NCI-H146 treated with DMSO at 0.1 percent for 48 hours (cell line): ENCODE data around the gene COL17A1.

Experiments used
- DNase-seq: peaks from one replicate; lab custom pipeline; 2025; ENCODE audit not compliant: unreplicated experiment; lab: John Stamatoyannopoulos, UW

The COL17A1 gene

DNA sequence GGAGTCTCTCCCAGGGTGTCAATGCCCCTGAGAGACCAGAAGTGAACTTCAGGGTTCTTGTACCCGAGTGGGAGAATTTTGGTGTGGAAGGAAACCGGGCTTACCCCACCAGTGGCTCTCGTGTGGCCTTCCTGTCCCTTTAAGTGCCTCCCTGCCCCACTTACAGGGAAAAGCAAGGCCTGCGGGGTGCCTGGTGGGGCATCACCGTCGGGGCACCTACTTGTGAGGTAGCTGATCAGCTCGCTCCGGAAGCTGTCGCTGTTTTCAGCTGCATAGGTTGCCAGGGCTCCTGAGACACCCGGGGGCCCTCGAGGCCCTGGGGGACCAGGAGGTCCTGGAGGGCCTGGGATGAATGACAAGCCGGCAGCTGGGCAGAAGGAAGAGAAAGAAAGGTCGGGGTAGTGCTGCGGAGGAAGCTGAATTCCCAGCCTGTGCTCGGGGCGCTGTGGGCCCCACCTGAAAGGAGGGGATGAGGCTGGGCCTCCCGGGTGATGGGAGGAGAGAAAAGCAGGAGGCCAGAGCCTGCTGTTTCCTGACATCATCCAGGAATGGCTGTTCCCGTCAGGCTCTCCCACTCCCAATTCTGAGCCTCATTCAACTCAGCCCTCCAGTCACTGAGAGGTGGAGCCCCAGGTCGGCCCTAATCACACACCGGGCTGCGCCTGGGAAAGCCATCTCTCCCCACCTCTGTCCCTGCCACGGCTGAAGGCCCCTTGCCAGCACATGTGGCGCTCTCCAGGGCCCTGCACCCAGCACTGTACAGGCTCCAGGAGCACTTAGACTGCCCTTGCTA, 51.1 kb downstream of the COL17A1 start:
- no peak for DNase-seq

DNA sequence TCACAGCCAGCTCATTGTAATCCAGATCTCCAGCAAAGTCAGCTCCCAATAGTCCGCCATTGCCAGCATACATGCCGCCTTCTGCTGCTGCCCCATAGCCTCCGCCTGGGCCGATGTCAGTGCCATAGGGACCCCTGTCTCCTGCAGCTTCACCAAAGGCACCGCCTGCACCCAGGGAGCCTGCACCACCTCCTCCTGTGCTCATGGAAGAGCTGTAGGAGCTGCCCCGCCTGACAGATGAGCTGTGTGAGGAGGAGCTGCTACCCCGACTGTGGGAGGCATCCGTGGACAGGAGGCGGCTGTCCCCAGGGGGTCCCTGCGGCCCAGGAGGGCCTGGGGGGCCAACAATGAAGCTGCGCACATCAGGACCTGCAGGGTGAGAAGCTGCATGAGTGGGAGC, 51.7 kb downstream of the COL17A1 start:
- no peak for DNase-seq

DNA sequence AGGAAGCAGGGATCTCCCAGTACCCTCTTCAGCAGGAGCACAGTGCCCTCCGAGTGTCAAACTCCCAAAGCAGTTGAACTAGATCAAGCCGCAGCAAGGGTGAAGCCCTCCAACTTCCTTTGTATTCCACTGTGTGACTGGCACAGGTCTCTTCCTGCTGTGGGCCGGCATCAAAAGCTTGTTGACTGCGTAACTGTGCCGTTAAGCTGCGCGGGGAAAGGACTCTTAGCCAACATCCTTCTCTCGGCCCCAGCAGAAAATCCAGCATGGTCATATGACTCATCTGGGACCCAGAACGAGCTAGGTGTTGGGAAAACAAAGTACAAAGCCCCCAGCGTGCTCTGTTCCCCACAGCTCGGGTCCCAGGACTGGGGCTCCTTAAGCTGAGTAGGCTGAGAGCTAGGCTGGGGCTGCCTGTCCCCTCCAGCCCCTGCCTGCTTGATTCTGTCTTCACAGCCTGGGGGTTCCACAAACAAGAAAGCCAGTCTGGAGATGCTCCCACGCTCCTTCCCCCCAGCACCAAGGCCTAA, 52.2 kb downstream of the COL17A1 start:
- DNase-seq = no peak

DNA sequence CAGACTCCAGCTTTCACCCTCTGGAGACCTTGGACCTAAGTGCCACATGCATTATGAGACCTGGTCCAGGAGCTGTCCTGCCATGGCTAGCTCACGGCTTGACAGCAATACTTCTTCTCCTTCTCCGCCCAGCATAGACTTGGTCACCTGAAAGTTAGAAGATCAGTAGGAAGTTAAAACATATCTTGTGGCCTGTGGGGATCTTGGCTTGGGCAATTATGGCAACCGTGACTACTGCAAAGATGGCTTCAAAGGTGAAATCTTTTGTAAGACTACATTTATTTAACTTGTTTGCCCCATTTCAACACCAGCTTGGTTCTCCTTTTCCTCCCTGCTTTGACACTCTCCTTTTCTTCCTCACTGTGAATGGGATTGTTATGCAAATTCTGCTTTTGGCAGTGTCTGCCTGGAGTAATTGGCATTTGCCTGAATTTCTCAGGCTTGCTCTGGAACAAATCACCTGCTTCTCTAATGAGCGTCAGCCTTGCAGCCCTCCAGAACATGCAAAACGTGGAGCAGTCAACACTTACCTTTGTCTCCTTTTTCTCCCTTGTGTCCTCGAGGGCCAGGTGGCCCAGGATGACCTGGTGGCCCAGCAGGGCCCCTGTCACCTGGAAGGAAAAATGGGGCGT, 53.4 kb downstream of the COL17A1 start:
- no peak for DNase-seq

DNA sequence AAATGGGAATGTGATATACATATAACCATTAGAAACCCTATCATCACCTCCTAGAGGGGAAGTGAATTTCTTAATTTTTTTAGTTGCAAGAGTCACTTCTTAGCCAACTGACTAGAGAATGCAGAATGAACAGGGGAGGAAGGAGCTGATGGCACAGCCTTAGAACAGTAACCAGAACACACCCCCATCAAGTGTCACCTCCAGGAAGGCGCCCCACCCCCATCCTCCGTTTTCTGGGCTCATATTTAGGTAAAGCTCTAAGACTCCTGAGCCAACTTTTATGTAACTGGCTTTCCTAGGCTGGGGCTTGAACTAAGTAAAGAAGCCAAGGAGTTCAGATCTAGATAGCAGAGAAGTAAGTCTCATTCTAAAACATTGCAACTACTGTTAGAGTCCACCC, 54.0 kb downstream of the COL17A1 start:
- no peak for DNase-seq

DNA sequence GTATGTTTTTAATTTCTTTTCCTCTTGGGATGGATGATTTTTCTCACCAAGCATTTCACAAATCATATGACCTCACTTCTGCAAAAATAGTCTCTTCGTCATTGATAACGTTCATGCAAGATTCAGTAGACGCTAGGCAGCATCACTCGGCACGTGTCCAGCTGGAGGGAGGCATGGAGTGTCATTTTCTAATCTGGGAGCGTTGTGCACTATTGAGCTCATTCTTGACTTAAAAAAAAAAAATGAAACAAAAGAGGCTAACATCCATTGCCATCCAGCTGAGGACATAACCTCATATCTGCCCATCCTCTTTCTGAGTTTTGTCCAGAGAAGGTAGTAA, 56.2 kb downstream of the COL17A1 start:
- no peak for DNase-seq

DNA sequence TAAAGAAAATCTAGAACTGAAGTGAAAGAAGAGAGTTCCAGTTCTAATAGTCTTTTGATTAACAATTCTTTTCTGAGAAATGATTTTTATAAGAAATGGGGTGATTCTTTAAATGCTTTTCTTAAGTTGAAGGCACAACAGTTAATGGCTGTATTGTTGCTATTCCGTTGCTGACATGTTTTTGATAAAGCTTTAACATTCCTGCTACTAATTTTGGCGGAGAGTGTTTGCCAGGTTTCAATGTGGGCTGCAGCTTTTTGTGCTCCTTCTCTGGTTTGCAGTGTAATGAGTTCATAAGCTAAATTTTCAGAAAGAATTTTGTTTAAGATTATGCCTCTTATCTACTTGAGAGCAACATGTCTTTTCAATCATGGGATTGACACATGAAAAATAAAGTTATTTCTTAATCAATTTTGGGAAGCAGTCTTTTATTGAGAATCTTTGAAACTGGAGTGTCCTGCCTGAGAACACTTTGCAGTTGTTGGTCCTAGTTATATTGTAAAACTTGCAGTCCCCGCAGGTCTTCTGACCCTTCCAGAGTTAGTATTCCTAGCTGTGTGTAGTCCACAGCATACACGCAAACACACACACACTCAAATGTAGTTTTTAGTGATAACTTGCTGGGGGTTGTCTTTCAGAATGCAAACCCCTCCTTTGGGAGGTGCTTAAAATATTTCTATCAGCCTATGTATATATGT, 56.7 kb downstream of the COL17A1 start:
- DNase-seq = no peak

DNA sequence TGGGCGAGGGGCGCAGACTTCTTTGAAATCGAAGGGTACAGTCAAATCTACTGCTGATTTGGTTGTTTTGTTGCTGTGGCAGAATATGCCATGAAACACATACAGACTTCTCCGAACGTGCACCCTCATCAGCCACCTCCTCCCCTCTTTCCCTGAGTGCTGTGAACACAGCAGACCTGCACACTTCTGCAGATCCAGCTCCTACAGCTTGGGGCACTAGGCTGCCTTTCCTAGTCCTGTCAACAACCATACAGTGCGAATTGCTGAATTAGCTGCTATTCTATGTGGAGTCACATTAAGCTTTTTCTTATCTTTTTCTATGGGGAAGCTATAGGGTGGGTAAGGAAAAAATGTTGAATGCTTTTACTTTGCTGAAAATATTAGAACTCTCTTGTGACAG, 57.5 kb downstream of the COL17A1 start:
- DNase-seq = no peak

DNA sequence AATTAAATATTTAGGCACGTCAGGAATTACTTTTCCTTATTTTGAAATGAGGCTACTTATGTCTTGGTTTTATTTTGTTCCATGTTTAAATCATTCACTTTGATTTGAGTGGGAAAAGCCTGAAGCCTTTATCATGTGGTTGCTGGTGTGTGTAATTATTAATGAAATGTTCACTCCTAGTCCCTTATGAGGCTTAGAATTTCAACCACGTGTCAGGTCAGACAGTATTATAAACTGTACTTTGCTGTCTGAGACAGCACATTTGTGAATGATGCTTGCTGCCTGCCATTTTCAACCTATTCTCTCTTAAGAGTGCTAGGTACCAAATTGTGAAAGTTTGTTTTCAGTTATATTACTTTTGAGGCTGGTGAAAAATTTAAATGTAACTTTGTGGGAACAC, 58.9 kb downstream of the COL17A1 start:
- no peak for DNase-seq

DNA sequence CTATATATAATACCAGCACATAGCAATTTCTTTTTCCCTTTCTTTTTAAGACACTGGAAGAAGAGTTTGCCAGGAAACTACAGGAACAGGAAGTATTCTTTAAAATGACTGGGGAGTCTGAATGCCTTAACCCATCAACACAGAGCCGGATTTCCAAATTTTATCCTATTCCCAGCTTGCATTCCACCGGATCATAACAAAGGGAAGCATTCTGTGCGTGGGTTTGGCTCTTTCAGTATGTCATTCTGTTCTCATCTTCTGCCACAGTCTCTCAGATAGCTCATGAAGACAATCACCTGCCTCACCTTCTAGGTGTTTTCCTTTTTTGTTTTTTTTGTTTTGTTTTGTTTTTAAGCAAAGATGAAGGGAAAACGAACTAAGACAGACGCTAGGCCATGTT, 60.2 kb downstream of the COL17A1 start:
- no peak for DNase-seq

DNA sequence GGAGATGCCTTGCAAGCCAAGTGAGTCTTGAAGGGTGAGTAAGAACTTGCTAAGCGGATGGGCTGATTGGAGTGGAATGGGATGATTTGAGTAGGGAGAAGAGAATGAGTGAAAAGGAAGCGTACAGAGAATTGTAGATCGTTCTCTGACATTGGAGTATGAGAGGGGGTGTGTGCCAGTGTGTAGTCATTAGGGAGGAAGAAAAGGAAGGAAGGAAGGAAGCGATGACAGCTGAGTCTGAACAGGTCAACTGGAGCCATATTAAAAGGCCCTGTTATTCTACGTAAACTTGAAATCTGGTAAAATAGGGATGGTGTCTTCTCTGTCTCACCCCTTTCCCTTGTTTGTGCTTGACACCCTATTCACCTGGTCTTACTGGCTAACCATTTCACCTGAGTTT, 63.7 kb downstream of the COL17A1 start:
- no peak for DNase-seq

DNA sequence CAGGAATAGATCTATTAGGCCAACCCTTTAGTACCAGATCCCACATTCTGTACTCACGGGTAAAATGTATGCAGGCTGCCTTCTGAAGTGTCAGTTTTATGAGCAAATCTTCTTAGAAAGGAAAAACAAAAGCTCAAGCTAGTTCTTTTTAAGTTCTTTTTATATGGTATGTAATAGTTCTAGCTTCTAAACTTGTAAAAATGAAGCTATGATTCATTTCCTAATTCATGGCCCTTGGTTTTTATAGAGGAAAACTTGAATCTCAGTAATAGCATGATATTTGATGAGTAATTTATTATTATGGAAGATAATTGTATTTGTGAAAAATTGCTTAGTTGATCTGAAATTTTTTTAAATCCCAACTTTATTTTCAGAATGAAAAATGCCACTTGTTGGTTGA, 64.4 kb downstream of the COL17A1 start:
- DNase-seq = no peak

DNA sequence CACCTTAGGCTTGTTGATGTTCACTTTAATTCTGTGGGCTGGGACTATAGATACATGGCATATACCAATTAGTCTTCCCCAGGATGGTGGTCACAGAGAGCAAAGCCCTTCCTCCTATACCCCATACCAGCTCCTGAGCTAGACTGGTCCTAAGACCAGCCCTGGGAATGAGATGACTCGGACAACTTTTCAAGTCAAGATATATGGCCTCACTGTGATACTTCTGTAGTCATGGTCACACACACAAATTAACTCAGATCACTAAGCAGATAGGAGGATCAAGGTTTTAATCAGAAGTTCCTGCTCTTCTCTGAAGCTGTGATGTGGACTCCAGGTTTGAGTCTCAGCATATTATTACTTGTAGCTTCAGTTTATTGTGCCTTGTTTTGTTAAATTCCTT, 65.7 kb downstream of the COL17A1 start:
- DNase-seq = no peak

DNA sequence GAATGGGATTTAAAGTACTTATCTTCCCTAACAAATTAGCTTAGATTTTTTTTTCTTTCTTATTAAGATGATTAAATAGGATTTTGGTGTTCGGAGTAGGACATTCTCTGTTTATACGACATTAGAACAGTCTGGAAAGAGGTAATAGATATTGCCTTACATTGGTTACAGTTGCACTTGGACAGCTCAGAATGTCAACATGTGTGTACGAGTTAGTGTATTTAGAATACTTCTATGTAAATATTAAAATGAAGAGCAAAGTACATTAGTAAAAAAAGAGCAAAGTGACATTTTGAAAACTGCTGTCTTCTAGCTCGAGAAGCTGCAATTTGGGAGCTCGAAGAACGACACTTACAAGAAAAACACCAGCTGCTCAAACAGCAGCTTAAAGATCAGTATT, 67.2 kb downstream of the COL17A1 start:
- no peak for DNase-seq

DNA sequence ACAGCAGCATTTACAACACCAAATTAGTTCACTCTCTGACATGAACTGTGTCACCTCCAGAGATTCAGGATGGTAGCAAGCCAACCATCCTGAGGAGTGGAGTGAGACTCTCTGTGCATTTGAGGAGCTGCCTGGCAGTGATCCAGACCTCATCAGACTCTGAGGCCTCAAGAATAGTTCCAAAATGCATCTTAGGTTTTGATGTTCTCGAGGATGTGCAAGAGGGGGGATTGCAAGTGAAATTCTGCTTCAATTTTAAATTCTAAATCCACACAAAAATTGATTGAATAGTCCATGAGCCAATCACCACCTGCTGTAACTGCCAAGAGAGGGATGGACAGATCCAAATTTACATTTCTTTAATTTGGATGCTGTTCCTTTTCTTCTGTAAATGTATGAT, 69.0 kb downstream of the COL17A1 start:
- no peak for DNase-seq

DNA sequence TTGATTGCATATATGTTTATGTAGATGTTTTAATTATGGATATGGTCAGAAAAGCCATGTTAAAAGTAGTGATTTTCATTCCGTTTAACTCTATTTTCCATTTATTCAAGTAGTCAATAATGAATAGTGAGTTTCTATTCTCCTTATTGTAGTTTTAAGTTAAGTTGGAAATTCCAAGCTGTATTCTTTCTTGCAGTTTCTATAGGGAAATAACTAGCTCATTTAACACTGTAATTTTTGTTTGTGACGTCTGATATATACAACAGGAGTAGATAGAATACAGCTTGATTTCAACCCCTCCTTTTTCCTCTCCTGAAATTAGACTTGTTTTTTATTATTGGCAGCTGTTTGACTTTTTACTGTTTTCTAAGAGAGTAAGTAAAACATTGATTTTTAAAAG, 71.5 kb downstream of the COL17A1 start:
- DNase-seq = no peak

DNA sequence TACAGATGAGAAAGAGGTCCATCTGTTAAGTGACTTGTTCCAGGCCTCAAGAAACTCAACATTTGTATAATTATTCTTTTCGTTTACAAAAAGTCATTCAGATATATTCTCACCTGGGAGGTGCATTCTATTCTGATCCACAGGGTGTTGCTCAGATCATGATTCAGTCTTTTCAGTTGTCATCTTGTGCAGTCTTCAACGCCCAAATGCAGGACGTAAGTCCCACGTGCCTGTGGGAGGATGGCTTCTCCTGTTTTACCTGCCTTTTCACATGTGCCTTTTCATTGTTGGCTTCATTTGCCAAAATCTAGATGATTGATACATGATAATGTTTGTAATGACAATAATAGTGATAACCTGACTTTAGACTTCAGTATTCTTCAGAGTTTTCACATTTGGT, 72.2 kb downstream of the COL17A1 start:
- DNase-seq = no peak

DNA sequence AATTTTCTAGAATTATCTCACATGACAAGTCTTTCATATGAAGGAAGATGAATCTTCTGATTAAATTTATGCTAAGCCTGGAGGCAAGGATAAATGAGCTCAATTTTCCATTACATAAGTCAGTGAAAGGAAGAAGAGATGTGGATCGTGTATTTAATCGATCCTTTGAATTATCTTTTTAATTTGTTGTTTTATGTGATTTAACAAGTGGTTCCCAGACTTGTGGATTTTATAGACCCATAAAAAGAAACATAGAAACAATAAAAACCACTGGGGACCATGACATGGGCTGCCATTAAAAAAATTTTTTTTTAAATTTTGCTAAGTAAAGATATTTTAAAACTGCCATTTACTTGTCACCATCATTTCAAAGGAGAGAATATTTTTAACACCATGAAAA, 73.8 kb downstream of the COL17A1 start:
- DNase-seq = no peak

DNA sequence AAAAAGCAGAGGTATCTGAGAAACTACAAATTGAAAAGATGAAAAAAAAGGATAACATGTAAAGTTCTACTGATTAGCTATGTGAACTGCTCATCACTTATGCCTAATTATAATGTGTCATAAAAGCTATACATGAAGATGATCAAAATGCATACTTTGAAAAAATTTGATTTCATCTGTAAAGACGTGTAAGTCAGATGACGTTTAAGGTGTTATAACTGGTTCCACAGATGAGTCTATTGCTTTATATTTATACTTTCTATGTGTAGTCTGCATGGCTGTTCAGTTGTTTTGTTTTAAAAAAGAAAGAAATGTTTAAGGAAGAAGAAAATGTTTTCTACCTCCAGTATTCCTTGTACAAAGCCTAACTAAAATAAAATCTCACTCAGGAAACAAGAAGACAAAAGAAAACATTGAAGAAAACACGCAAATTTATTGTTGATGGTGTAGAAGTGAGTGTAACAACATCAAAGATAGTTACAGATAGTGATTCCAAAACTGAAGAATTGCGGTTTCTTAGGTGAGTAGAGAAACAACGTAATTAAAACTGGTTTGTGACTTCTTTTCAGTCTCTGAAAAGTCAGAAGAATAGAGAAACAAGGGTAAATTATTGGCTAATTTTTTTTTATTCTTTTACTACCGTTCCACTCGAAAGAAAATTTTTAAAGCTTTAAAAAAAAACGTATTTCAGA, 80.4 kb downstream of the COL17A1 start:
- no peak for DNase-seq

DNA sequence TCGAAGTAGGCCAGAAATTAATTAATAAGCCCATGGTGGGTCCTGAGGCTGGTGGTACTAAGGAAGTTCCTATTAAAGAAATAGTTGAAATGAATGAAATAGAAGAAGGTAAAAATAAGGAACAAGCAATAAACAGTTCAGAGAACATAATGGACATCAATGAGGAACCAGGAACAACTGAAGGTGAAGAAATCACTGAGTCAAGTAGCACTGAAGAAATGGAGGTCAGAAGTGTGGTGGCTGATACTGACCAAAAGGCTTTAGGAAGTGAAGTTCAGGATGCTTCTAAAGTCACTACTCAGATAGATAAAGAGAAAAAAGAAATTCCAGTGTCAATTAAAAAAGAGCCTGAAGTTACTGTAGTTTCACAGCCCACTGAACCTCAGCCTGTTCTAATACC, 82.8 kb downstream of the COL17A1 start:
- DNase-seq = no peak

DNA sequence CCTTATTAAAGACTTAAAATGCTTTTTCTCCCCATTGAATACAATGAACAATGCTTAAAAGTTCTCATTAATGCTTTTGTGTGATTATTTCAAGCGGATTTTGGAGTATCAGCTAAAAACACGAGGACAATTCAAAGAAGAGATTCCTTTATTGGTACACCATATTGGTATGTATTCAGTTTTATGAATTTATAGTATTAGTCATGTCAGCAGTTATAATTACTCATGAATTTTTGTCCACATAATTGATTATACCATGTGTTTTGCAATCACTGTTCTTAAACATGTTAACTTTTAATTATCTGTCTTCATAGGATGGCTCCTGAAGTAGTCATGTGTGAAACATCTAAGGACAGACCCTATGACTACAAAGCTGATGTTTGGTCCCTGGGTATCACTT, 86.9 kb downstream of the COL17A1 start:
- DNase-seq = no peak

DNA sequence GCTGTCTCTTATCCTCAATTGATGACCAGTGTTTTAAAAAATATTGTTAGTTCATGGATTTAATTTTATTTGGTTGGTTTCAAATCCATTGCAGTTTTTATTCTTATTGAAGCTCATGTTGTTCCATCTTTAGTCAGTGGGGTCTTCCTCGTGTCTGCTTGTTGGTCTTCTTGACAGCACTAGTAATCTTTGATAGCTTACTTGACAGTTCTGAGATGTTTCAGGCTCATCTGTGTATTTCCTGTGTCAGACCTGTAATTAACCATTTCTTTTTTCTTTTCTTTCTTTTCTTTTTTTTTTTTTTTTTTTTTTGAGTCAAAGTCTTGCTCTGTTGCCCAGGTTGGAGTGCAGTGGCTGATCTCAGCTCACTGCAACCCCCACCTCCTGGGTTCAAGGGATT, 90.5 kb downstream of the COL17A1 start:
- no peak for DNase-seq
